Raji (cell line): ENCODE results near the gene CEP164.

Source experiments
- POLR2A ChIP-seq: IDR thresholded peaks from 2 replicates; pipeline ENCODE4 v1.6.1; 2011; ENCODE audit warnings: low read depth, low read length, control low read depth; ENCODE audit not compliant: insufficient read depth

CEP164 gene

DNA sequence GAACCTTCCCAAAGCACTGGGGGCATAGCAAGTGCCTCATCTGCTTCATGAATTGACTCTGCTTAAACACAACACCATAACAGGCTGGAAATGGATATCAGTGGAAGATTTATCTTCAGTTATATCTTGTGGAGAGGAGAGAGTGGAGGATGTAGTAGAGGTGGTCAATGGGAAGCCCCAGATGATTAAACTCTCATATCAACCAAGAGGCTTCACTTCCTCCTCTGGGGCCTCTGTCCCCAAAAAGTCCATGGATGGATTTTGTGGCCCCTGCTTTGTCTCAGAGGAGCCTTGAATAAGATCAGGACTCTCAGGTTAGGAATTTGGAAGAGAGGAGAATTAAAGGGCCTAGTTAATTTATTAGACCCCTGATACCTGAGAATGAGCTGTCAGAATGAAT is 106.1 kb downstream of the CEP164 start:
- TF ChIP-seq POLR2A = no peak

DNA sequence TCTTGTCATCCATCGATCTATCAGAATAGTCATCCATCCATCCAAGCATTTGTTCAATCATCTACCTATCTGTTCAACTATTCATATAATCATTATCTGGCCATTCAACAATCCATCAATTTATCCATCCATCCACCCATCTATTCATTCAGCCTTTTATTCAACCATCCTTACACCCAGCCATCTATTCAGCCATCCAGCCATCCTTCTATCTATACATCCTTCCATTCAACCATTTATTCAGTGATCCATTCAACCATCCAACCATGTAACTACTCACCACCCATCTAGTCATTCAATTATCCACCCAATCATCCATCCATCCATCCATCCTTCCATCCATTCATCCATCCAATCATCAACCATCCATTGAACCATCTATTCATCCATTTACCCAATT is 106.8 kb downstream of the CEP164 start:
- no peak for TF ChIP-seq POLR2A

DNA sequence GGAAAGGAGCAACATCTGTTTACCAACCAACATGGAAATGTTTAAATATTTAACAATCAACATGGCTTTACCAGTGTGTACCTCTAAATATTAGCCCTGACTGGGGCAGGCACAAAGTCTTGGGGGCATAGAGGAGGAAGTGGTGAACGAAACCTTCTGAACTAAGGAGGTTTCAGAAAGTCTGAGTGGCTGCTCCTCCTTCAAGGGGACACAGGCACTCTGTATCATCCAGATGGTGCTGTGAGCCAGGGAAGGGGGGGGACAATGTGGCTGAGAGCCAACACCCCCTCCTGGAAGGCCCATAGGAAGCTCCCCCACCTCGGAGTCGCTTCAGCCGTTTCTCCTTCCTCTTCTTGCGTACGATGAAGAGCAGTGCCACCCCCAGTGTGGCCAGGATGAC is 107.7 kb downstream of the CEP164 start:
- no peak for TF ChIP-seq POLR2A

DNA sequence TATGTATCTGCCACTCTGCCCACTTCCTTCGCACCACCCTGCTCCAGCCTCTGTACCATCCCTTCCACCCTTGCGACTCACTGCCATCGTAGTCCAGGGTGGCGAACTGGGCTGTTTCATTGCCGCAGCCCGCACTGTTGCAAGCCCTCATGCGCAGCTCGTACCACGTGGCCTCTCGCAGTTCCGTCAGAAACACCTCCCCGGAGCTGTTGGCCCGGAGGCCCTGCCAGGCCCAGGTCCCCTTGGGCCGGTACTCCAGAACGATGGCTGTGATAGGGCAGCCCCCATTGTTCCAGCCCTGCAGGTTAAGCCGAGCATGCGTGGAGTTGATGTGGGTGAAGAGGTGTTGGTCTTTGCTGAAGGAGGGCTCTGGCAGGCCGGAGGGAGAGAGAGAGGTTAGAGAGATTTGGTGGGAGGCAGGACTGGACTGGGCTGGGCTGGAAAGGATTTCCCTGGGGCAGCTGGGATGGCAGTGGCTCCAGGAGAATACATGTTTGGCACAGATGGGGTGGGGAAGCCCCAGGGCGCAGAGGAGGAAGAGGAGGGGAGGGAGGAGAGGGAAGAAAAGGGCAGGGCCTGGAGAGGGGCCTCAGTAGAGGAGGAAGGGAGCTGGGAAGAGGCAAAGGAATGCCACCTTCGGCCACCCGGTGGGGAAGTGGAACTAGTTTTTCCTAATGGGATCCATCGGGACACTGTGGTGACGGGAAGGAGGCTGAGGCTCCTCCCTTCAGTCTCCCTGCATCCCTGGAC is 109.6 kb downstream of the CEP164 start:
- no peak for TF ChIP-seq POLR2A

DNA sequence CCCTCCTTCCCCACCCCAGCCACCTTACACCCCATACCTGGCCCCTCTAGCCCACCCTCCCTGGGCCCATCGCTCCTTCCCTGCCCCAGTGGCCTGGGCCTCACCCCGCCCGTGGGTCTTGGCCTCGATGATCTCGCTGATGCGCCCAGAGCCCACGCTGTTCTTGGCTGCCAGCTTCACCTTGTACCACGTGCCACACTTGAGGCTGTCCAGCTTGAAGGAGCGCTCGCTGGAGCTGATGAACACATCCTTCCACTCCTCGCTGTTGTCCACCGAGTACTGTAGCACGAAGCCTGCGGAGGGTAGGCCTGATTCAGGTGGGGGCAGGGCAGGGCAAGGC is 110.1 kb downstream of the CEP164 start:
- TF ChIP-seq POLR2A = no peak

DNA sequence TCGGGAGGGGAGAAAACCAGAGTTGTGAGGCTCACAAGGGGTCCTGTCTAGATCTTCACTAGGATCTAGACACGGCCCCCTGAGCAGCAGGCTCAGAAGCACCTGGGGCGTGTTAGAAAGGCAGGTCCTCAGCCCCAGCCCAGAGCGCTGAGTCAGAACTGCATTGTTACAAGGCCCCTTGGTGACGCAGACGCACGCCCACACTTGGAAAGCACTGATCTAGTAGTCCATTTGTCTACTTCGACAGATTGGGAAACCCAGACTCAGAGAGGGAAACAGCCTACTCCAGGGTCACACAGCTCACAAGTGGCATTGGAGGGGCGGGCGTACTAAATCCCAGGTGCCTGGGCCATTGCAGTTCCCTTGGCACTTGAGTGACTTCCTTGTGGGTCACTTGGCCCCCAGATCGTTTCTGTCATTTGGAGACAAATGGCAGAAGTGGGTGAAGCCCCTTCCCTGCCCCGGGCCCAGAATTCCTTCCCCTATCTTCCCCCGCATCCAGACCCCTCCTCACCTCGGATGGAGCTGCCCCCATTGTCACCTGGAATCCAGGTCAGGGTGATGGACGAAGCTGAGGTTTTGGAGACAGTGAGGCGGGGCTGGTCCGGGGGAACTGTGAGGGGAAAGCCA is 110.8 kb downstream of the CEP164 start:
- TF ChIP-seq POLR2A = no peak

DNA sequence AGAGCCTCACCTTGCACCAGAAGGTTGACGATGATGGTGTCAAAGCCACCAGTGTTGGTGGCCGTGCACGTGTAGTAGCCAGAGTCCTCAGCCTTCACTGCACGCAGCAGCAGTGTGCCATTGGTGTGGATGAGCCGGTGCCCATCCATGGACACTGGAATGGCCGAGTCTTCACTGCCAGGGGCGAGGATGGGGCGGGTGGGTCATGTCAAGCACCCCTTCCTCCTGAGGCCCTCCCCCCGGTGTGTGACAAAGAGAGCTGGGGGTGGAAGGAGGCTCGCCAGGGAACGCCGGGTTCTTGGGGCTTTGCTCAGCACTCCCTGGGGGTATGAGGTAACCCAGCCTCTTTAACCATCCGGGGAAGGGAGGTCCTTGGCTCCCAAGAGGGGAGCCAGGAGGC is 111.6 kb downstream of the CEP164 start:
- no peak for TF ChIP-seq POLR2A

DNA sequence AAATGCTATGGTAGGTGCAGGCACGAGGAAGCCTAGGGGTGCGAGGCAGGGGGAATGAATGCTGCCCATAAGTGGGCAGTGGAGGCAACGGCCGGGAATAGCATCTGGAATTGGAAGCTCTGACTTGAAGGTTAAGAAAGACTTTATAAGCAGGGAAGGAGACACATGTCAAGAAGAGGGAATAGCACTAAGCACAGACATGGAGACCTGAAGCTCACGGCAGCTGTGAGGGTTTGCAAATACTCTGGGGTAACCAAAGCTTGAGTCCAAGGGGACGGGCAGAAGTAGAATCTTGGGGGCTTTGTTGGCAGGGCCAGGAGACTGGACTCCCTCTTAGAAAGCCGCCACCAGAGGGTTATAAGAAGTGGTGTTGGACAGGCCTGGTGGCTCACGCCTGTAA is 112.6 kb downstream of the CEP164 start:
- TF ChIP-seq POLR2A = no peak

DNA sequence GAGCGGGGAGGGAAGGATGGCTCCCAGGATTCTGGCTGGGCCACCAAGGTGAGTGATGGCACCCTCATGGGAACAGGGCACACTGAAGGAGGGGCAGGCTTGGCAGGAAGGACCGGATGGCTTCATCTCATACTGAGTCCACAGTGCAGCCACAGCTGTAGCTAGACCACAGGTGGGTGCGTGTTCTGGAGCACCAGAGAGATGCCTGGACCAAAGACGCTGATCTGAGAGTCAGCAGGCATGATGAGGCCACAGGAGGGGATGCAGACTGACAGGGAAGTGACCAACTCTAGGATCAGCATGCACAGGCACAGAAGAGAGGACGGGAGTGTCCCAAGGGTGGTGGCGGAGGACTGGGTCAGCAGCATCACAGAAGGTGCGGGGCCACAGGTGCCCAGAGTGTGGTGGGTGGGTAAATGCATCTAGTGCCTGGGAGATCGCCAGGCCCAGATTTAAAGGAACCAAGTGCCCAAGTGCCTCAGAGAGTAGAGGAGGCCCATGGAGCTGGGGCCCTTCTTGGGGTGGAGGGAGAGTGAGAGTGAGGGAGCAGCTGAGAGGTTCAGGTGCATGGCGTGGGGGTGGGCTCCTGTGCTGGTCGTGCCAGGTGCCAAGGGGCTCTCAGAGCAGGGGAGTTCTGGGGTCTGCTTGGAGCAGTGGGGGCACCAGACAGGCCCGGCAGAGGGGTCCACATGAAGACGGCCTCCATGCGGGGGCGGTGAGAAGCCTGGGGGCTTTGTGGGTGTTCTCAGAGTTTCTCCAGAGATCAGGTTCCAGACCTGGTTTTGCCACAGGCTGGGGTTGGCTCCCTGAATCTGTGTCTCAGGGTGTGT is 113.7 kb downstream of the CEP164 start:
- no peak for TF ChIP-seq POLR2A

DNA sequence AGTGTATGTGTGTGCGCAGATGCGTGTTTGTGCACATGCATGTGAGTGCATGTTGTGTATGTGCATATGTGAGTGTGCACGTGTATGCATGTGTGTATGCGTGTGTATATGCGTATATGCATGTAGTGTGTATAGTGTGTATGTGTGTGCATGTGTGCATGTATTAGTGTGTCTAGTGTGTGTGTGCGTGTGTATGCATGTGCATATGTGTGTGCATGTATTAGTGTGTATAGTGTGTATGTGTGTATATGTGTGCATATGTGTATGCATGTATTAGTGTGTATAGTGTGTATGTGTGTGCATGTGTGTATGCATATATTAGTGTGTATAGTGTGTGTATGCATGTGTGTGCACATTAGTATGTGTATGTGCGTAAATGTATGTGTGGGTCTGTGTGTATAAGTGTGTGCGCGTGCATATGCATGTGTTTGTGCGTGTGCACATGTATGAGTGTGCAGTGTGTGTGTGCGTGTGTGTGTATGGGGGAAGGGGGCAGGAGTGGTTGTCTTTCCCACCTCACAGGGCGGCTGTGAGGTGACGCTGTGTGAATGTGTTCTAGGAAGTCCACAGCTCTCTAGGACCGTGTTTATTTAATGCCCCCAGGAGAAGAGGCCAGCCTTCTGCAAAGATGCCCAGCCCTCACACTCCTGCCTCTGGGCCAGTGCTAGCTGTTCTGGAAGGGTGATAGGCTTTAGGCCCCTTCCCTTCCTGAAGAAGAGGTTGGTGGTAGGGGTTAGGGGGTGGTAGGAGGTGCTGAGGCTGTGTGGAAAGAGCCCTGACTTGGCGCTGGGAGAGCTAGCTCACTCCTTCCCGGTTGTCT is 114.6 kb downstream of the CEP164 start:
- no peak for TF ChIP-seq POLR2A

DNA sequence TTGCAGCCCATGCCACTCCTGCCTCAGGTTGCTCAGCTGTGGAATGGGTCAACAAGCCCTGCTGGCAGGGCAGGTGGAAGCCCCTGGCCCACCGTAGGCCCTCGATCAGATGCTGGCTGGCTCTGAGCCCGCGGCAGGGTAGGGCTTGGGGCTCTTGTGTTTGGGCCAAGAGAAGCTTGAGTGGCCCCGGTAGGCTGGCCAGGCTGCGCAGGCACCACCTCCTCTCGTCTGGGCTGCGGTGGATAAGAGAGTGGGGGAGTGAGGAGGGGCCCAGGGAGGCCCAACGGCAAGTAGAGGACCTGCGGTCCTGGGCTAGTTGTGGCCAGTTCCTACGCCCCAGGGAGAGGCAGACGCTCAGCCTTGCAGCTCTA is 115.2 kb downstream of the CEP164 start:
- no peak for TF ChIP-seq POLR2A

DNA sequence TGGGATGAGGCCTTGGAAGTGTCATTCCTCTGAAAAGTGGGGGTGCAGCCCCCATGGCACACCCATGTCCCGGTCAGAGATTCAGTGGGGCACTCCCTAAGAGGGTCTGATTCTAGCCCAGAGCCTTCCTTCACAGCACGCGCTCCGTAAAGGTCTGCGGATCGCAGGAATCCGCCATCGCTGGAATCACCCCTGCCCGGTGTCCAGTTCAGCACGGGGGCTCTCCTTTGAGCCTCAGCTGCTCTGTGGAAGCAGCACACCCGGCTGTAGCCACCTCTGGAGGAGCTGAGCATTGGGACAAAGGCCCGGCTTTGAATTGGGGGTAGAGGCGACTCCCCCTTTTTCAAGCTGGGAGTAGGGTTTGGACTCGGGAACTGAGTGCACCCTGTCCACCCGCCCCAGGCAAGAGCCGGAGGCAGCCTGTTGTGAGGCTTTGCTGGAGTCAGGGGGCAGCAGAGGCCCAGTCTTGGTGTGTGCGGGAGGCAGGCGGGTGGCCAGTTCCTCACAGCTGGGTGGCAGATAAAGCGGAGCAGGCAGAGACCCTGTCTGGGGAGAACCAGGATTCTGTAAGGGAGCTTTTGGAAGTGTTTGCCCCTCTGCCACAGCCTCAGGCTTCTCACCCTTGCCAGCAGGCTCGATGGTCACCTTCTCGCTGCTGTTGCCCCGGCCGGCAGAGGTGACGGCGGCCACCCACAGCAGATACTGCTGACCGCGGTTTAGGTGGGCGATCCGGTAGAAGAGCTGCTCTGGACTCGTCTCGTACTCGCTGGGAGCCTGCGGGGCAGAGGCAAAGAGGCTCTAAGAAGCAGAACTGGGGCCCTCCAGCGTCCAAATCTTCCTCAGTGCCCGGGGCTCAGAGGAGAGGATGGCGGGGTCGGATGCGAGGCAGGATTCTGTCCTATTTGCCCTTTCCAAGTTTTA is 115.9 kb downstream of the CEP164 start:
- TF ChIP-seq POLR2A = no peak

DNA sequence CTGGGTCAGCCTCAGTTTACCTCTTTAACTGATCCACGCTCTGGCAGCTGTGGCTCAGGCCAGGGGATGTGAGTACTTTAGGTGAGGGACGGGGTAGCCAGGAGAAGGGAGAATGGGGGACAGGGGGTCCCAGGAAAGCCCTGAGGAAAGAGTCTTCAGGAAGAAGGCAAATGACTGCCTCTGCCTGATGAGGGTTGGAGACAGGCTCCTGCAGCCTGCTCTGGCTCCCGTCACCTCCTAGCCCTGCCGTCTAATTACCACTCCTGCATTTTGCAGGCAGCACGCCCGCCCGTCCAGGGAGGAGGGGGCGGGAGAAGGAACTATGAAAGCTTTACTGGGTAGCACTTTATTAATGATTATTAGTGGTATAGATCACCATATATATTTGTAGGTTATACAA is 116.6 kb downstream of the CEP164 start:
- TF ChIP-seq POLR2A = no peak
